ENCODE measurements around the gene HERC3.

HERC3 gene

DNA sequence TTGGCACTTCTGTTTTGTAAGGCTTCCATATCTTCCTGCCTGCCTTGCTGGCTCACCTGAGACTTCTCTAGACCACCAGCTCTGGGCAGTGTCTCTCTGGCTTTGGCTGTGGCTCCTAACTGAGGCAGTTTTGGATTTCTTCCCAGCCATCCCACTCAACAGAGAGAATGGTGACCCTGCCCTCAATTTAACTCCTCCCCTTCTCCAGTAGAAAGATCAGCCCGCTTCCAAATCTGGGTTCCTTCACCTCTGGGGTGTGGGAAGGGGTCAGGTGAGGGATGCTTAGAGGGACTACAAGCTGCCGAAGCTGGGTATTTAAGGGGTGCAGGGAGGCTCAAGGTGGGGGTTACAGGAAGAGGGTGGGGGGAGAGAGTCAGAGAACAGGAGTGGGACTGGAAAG lies 81.6 kb downstream of the HERC3 start:
- H3K4me3 ChIP-seq (ENCODE audit: low read depth, low read length), result no peak overlapping the region
- DNase-seq (ENCODE audit: low read depth, low spot score), result no peak
- TF ChIP-seq, protein P1, sequence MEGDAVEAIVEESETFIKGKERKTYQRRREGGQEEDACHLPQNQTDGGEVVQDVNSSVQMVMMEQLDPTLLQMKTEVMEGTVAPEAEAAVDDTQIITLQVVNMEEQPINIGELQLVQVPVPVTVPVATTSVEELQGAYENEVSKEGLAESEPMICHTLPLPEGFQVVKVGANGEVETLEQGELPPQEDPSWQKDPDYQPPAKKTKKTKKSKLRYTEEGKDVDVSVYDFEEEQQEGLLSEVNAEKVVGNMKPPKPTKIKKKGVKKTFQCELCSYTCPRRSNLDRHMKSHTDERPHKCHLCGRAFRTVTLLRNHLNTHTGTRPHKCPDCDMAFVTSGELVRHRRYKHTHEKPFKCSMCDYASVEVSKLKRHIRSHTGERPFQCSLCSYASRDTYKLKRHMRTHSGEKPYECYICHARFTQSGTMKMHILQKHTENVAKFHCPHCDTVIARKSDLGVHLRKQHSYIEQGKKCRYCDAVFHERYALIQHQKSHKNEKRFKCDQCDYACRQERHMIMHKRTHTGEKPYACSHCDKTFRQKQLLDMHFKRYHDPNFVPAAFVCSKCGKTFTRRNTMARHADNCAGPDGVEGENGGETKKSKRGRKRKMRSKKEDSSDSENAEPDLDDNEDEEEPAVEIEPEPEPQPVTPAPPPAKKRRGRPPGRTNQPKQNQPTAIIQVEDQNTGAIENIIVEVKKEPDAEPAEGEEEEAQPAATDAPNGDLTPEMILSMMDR (IDR thresholded peaks at IDR 0.05; ENCODE audit: insufficient read depth, low read length, missing control alignments), result no peak
- POLR2A ChIA-PET, result no interaction called here
- CTCF ChIA-PET, result interaction anchor here (0.7 to 5.3 kb wide), 19 partner anchors 11 to 317 kb away, joined by 3 to 62 read pairs (median 4); no protein-coding TSS in a partner anchor

DNA sequence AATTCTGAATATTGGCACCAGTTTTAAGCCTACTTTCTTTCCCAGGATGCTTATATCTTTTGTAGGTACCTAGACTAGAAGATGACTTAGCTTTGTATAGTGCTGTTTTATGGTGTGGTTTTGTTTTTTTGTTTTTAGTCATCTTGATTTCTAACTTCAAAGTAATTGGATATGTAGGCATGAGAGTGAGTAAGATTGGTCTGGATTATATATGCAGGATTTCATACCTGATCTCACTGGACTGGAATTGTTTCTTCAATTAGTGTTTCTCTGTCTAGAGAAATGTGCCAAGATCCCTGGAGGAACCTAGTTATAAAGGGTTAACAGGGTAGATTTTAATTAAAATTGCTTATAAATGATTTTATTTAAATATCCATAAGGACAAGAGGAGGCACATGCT lies 82.3 kb downstream of the HERC3 start:
- ChIA-PET CTCF (interaction anchor here (3.2 to 5.3 kb wide), 3 partner anchors 11 to 134 kb away, joined by 21 to 62 read pairs (median 31); no protein-coding TSS in a partner anchor), POLR2A (no interaction called here)
- no peak overlapping the region for H3K4me3 ChIP-seq (ENCODE audit: low read depth, low read length)
- DNase-seq (ENCODE audit: low read depth, low spot score), result no peak
- TF ChIP-seq, protein P1 (IDR thresholded peaks at IDR 0.05; ENCODE audit: insufficient read depth, low read length, missing control alignments), result no peak

DNA sequence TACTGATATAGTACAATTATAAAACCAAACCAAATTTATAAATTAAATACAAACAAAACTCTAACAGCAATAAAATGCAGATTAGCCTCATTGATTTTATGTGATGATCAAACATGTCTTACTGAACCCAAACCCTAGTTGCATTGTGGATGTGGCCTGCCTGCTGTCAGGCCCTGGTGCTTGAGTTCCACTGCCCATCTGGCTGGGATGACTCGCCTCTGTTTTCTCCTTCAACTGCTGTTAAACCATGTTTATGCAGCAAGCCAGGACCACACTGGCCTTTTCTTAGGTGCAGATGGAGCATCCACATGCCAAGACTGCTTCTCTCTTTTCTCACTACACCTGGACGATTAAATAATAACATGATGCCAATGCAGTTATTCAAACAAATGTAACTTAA lies 82.7 kb downstream of the HERC3 start:
- DNase-seq (ENCODE audit: low read depth, low spot score), result no peak
- CTCF ChIA-PET, result interaction anchor here (3.5 to 5.3 kb wide), 2 partner anchors 10 to 13 kb away, joined by 31 to 62 read pairs; no protein-coding TSS in a partner anchor
- POLR2A ChIA-PET, result no interaction called here
- TF ChIP-seq, protein P1 (IDR thresholded peaks at IDR 0.05; ENCODE audit: insufficient read depth, low read length, missing control alignments), result no peak
- no peak overlapping the region for H3K4me3 ChIP-seq (ENCODE audit: low read depth, low read length)

DNA sequence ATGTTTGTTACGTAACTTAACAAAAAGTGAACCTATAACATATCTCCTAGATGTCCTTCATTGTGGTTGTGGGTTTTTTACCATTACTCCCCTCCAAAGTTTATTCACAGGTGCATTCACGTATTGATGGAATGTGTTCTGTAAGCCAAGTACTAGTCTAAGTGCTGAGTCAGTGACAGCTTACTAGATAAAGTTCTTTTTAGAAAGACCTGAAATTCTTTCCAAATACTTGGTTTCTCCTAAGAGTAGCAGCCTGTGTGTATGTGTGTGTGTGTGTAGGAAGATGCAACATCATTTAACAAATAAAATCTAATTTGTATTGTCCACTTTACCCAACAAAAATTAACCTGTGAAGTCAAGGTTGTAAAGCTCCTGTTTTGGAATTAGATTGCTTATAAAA lies 83.3 kb downstream of the HERC3 start:
- TF ChIP-seq, protein P1 (IDR thresholded peaks at IDR 0.05; ENCODE audit: insufficient read depth, low read length, missing control alignments), result no peak
- no peak overlapping the region for H3K4me3 ChIP-seq (ENCODE audit: low read depth, low read length)
- CTCF ChIA-PET, result interaction anchor here (1.0 kb wide), 1 partner anchor 30 kb away, joined by 3 read pairs; no protein-coding TSS in a partner anchor
- DNase-seq (ENCODE audit: low read depth, low spot score), result no peak
- POLR2A ChIA-PET, result no interaction called here

DNA sequence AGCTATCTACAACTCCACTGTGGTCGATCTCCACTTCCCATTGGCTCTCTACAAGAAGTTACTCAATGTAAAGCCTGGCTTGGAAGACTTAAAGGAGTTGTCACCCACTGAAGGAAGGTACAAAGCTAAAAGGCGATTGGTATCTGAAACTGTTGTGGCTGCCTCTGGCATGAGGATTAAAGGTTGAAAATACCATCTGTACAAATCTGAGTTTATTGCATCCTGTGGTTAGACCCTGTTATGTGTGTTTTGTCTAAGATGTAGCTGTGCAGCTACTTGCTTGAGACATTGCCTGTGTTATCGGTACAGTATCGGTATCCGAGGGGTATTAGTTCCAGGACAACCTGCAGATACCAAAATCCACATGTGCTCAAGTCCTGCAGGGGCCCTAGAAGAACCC lies 88.9 kb downstream of the HERC3 start:
- CTCF ChIA-PET, result interaction anchor here (1.3 kb wide), 1 partner anchor 25 kb away, joined by 4 read pairs; no protein-coding TSS in a partner anchor
- H3K4me3 ChIP-seq (ENCODE audit: low read depth, low read length), result no peak overlapping the region
- POLR2A ChIA-PET, result no interaction called here
- DNase-seq (ENCODE audit: low read depth, low spot score), result no peak
- TF ChIP-seq, protein P1 (IDR thresholded peaks at IDR 0.05; ENCODE audit: insufficient read depth, low read length, missing control alignments), result no peak

DNA sequence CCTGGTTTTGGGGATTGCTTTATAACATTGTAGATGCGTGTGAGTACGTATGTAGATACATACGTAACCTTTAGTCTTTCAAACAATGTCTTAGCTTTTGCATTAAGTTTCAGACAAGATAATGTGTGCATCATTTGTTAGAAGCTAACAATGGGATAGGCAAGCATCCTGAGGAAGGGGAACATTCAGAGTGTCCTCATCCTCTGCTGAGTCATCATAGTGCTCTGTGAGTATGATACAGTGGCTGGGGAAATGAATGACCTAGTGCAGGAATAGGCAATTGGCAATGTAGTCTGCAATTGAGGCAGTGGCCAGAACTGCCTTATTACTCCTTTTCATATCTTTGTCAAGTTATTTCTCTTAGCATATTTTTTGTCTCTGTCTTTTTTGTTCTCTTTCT lies 98.1 kb downstream of the HERC3 start:
- POLR2A ChIA-PET, result interaction anchor here (0.7 kb wide), 1 partner anchor 71 kb away, joined by 3 read pairs; no protein-coding TSS in a partner anchor
- no peak overlapping the region for H3K4me3 ChIP-seq (ENCODE audit: low read depth, low read length)
- DNase-seq (ENCODE audit: low read depth, low spot score), result no peak
- CTCF ChIA-PET, result interaction anchor here (0.8 to 2.5 kb wide), 5 partner anchors 13 to 333 kb away, joined by 3 to 11 read pairs (median 5); no protein-coding TSS in a partner anchor
- TF ChIP-seq, protein P1 (IDR thresholded peaks at IDR 0.05; ENCODE audit: insufficient read depth, low read length, missing control alignments), result no peak

Measured in AG04449 (cell line).